Mucosa of rectum (tissue), 2 donors: ENCODE data around the gene MAP4K4.
"Not testable (repeated sequence)": the region's sequence is repeated elsewhere in the genome, so short reads cannot be mapped to it uniquely, and the experiment has no call there.

Experiments
- H3K27ac ChIP-seq, 2 donors: one replicate each; pipeline ENCODE4 v1.7.0; 2013; ENCODE audit warnings: inconsistent platforms in 2 of 2, low read depth in 2 of 2, low read length in 2 of 2
- H3K27me3 ChIP-seq, 2 donors: one replicate each; pipeline ENCODE4 v1.7.0; 2013; ENCODE audit warnings: low read length in 2 of 2; ENCODE audit not compliant: control insufficient read depth in 2 of 2, insufficient read depth in 2 of 2
- H3K36me3 ChIP-seq, 2 donors: one replicate each; pipeline ENCODE4 v1.7.0; 2013; ENCODE audit warnings: low read length in 2 of 2; ENCODE audit not compliant: control insufficient read depth in 2 of 2, insufficient read depth in 2 of 2
- H3K4me1 ChIP-seq, 2 donors: one replicate each; pipeline ENCODE4 v1.7.0; 2013; ENCODE audit warnings: low read length in 2 of 2, mild to moderate bottlenecking in 1 of 2; ENCODE audit not compliant: control insufficient read depth in 2 of 2, insufficient read depth in 2 of 2
- H3K4me3 ChIP-seq, 2 donors: one replicate each; pipeline ENCODE4 v1.7.0; 2013; ENCODE audit warnings: low read length in 2 of 2
- H3K9ac ChIP-seq, 2 donors: one replicate each; pipeline ENCODE4 v1.7.0; 2013; ENCODE audit warnings: low read length in 2 of 2, low read depth in 1 of 2, mild to moderate bottlenecking in 1 of 2
- H3K9me3 ChIP-seq, 2 donors: one replicate each; pipeline ENCODE4 v1.7.0; 2013; ENCODE audit warnings: low read length in 2 of 2; ENCODE audit not compliant: control insufficient read depth in 2 of 2
- donor health status: healthy.
- donor health status: Normal muscosa, but diverticular disease.

Gene MAP4K4

DNA sequence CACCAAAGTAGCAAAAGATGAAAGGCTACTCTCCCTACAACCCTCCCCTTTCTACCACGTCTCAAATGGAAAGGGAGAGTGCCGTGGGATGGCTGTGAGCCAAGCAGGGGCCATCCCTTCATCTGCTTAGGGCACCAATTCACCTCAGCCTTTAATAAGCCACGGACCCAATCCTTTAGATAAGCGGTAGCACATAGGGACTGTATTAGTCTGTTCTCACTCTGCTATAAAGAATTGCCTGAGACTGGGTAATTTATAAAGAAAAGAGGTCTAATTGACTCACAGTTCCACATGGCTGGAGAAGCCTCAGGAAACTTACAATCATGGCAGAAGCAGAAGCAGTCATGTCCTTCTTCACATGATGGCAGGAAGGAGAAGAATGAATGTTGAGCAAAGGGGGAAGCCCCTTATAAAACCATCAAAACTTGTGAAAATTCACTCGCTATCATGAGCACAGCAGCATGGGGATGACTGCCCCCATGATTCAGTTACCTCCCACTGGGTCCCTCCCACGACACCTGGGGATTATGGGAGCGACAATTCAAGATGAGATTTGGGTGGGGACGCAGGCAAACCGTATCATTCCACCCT is 208.3 kb downstream of the MAP4K4 start:
- Histone ChIP-seq H3K27me3 (no peaks in the 10 kb centered on the region), H3K4me3 (no peak overlapping the region), H3K27ac (no peak overlapping the region), H3K9ac (no peak overlapping the region), H3K4me1 (no peaks in the 10 kb centered on the region), H3K9me3 (peaks cover 0 to 4% of the 10 kb centered on the region in 2 donors), H3K36me3 (no peaks in the 10 kb centered on the region)

DNA sequence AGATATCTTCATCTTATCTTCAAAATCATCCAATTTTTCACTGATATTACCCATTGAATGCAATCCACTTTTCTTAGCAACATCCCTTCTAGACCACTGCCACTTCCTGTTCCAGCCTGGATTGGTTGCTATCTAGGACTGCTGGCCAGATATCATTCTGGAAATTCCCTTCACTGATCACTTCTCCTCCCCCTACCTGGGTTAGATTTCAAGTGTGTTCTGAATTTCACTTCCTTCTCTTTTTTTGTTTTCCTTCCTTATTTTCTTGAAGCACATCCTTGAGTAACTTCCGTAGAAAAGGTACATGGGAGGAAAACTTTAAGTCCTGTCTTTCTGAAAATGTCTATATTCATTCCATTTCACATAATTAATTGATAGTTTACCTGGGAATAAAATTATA is 212.3 kb downstream of the MAP4K4 start:
- H3K4me1 ChIP-seq, result no peaks in the 10 kb centered on the region
- no peak overlapping the region for H3K27ac ChIP-seq
- no peak overlapping the region for H3K4me3 ChIP-seq
- no peaks in the 10 kb centered on the region for H3K36me3 ChIP-seq
- H3K9me3 ChIP-seq, result peaks cover 0 to 4% of the 10 kb centered on the region in 2 donors
- no peak overlapping the region for H3K9ac ChIP-seq
- no peaks in the 10 kb centered on the region for H3K27me3 ChIP-seq

DNA sequence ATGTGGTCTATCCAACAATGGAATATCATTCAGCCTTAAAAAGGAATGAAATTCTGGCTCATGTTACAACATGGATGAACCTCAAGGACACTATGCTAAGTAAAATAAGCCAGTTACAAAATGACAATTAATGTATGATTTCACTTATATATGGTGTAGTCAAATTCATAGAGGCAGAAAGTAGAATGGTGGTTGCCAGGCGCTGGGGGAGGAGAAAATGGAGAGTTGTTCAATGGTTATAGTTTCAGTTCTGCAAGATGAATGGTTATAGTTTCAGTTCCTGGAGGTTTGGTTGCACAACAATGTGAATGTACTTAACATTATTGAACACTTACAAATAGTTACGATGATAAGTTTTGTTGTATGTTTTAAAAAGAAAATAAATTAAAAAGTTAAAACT is 215.0 kb downstream of the MAP4K4 start:
- Histone ChIP-seq H3K36me3 (no peaks in the 10 kb centered on the region), H3K27me3 (no peaks in the 10 kb centered on the region), H3K4me1 (no peaks in the 10 kb centered on the region), H3K9ac (no peak overlapping the region), H3K9me3 (peaks cover 0 to 4% of the 10 kb centered on the region in 2 donors), H3K4me3 (no peak overlapping the region), H3K27ac (no peak overlapping the region)

DNA sequence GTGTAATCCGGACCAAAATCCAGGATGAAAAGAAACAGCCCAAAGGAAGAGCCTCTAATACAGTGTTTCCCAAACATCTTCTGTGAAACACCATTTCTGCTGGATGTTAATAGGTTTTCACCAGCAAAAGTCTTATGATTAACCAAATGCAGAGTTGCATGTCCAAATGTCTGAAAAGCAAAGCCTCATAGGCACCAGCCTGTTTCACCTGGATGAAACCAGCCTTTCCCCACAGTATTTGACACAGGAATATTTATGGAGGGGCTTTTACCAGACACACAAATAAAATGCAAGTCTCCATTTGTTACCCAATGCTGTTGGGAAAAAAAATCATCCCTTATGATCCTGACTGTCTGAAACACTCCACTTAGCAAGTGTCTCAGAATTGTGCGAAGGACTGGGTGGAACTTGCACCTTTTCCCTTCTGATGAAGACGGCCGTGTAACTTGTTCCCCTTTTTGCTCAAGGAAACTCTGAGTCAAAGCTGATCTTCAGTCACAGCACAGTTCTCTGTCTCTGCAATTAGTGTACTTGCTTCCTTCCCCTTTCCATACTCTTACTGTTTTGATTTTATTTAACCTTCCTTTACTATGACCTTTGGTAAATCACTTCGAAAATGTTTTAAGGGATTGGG is 223.9 kb downstream of the MAP4K4 start:
- Histone ChIP-seq H3K9me3 (peaks cover 0 to 3% of the 10 kb centered on the region in 2 donors), H3K27me3 (no peaks in the 10 kb centered on the region), H3K9ac (no peak overlapping the region), H3K27ac (no peak overlapping the region), H3K4me3 (no peak overlapping the region), H3K36me3 (no peaks in the 10 kb centered on the region), H3K4me1 (no peaks in the 10 kb centered on the region)

DNA sequence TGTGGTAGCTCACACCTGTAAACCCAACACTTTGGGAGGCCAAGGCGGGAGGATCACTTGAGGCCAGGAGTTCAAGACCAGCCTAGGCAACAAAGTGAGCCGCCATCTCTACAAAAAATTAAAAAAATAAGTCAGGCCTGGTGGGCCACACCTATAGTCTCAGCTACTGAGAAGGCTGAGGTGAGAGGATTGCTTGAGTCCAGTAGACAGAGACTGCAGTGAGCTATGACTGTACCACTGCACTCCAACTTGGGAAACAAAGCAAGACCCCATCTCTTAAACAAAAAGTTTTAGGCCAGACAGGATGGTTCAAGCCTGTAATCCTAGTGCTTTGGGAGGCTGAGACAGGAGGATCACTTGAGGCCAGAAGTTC is 224.4 kb downstream of the MAP4K4 start:
- H3K4me3 ChIP-seq, result no peak overlapping the region
- H3K27ac ChIP-seq, result no peak overlapping the region

DNA sequence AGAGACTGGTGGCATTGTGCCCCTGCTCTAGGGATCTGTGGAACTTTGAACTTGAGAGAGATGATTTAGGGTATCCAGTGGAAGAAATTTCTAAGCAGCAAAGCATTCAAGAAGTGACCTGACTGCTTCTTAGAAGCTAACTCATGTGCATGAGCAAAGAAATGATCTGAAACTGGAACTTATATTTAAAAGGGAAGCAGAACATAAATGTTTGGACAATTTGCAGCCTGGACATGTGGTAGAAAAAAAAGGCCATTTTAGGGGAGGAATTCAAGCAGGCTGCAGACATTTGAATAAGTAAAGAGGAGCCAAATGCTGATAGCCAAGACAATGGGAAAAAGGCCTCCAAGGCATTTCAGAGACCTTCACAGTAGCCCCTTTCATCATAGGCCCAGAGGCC is 226.8 kb downstream of the MAP4K4 start:
- H3K4me3 ChIP-seq, H3K9me3 ChIP-seq, H3K27ac ChIP-seq, H3K36me3 ChIP-seq, H3K4me1 ChIP-seq, H3K27me3 ChIP-seq, H3K9ac ChIP-seq: not testable (repeated sequence)

More for the DNA sequence above, 224.4 kb downstream of the MAP4K4 start:
- Histone ChIP-seq H3K27me3 (no peaks in the 10 kb centered on the region), H3K9me3 (peaks cover 0 to 3% of the 10 kb centered on the region in 2 donors), H3K9ac (no peak overlapping the region), H3K4me1 (no peaks in the 10 kb centered on the region), H3K36me3 (no peaks in the 10 kb centered on the region)

- Histone ChIP-seq H3K9me3 (peaks cover 0 to 3% of the 10 kb centered on the region in 2 donors), H3K4me3 (no peak overlapping the region), H3K27me3 (no peaks in the 10 kb centered on the region), H3K27ac (no peak overlapping the region), H3K4me1 (no peaks in the 10 kb centered on the region), H3K9ac (no peak overlapping the region), H3K36me3 (no peaks in the 10 kb centered on the region)
These were observed 232.5 kb downstream of the MAP4K4 start for GRCh38 chr2:101930019-101930418.

GRCh38 chr2:101930847-101931246 is 233.3 kb downstream of the MAP4K4 start:
- no peak overlapping the region for H3K4me3 ChIP-seq
- H3K36me3 ChIP-seq, result no peaks in the 10 kb centered on the region
- no peaks in the 10 kb centered on the region for H3K27me3 ChIP-seq
- H3K27ac ChIP-seq, result no peak overlapping the region
- no peak overlapping the region for H3K9ac ChIP-seq
- H3K9me3 ChIP-seq, result peaks cover 0 to 3% of the 10 kb centered on the region in 2 donors
- H3K4me1 ChIP-seq, result no peaks in the 10 kb centered on the region

DNA sequence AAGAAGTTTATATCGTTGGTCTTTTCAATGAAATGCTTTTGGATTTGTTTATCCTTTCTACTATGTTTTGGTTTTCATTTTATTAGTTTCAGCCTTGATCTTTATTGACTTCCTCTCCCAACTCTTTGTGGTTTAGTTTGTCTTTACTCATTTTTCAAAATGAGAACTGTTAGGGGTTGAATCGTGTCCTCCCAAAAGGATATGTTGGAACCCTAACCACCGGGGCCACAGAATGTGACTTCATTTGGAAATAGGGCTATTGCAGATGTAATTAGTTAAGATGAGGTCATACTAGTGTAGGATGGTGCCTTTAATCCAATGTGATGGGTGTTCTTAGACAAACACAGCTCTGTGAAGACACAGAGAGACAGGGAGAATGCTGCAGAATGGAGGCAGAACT is 233.9 kb downstream of the MAP4K4 start:
- Histone ChIP-seq H3K36me3 (no peaks in the 10 kb centered on the region), H3K9ac (no peak overlapping the region), H3K27ac (no peak overlapping the region), H3K4me1 (no peaks in the 10 kb centered on the region), H3K27me3 (no peaks in the 10 kb centered on the region), H3K4me3 (no peak overlapping the region), H3K9me3 (peaks cover 0 to 3% of the 10 kb centered on the region in 2 donors)

DNA sequence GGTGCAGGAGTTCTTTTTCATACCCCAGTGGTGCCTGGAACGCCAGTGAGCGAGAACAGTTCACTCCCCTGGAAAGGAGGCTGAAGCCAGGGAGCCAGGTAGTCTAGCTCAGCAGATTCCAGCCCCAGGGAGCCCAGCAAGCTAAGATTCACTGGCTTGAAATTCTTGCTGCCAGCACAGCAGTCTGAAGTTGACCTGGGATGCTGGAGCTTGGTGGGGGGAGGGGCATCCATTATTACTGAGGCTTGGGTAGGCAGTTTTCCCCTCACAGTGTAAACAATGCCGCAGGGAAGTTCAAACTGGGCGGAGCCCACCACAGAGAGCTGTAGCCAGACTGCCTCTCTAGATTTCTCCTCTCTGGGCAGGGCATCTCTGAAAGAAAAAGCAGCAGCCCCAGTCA is 238.3 kb downstream of the MAP4K4 start:
- H3K9ac ChIP-seq, H3K9me3 ChIP-seq, H3K4me1 ChIP-seq, H3K27ac ChIP-seq, H3K36me3 ChIP-seq, H3K4me3 ChIP-seq, H3K27me3 ChIP-seq: not testable (repeated sequence)
